ENCODE measurements around the gene C1RL. TPM values are rescaled to one million over a fixed set of nuclear protein-coding genes. Genes with fewer than 3 reads are reported as not detected.

The C1RL gene
- total and polyA plus RNA-seq, 4 donors, result 67.5 to 188 (median 124) TPM

DNA sequence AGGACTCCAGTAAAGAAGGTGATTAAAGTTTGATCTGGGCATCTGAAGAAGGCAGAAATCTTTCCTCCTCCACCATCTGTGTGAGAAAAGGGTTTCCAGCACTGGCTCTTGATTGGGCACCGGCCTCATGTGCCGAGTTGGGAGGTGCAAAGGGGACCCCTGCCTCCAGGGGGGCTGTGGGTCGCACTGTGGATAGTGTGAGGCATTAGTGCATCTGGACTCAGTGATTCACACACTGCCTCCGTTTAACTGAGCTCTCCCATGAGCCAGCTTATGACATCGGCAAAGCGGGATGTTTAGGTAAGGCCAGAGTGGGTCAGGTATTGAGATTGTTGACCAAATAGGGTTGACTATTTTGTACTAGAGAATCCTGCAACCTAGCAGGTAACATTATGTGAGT lies 39.6 kb downstream of the C1RL start:
- Histone ChIP-seq H3K9ac (ENCODE audit: low read depth in 1 of 2, low read length in 2 of 2) (peak overlapping the region in 1 of 2 donors; percentile 17), H3K9me3 (ENCODE audit: control insufficient read depth in 4 of 4, low read length in 3 of 4) (no peaks in the 10 kb centered on the region), H3K4me1 (ENCODE audit: control insufficient read depth in 4 of 4, insufficient read depth in 4 of 4, low read length in 3 of 4) (peaks cover 23 to 91% (median 78%) of the 10 kb centered on the region in 4 donors), H3K27me3 (ENCODE audit: control insufficient read depth in 4 of 4, insufficient read depth in 4 of 4, low read length in 3 of 4) (no peaks in the 10 kb centered on the region), H3K36me3 (ENCODE audit: control insufficient read depth in 4 of 4, insufficient read depth in 3 of 4, low read depth in 1 of 4, low read length in 3 of 4) (peaks cover 10 to 56% (median 41%) of the 10 kb centered on the region in 4 donors), H3K4me3 (ENCODE audit: low read depth in 1 of 3, low read length in 3 of 3) (no peak overlapping the region), H3K27ac (ENCODE audit: low read depth in 1 of 2, low read length in 2 of 2) (peak overlapping the region in 1 of 2 donors; percentile 13)
- WGBS, result 92% methylated on average over 6 of the region's 6 CpGs
- TF ChIP-seq FOXA2 (IDR thresholded peaks at IDR 0.05), result no peak
- TF ChIP-seq, protein P1, sequence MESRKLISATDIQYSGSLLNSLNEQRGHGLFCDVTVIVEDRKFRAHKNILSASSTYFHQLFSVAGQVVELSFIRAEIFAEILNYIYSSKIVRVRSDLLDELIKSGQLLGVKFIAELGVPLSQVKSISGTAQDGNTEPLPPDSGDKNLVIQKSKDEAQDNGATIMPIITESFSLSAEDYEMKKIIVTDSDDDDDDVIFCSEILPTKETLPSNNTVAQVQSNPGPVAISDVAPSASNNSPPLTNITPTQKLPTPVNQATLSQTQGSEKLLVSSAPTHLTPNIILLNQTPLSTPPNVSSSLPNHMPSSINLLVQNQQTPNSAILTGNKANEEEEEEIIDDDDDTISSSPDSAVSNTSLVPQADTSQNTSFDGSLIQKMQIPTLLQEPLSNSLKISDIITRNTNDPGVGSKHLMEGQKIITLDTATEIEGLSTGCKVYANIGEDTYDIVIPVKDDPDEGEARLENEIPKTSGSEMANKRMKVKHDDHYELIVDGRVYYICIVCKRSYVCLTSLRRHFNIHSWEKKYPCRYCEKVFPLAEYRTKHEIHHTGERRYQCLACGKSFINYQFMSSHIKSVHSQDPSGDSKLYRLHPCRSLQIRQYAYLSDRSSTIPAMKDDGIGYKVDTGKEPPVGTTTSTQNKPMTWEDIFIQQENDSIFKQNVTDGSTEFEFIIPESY (IDR thresholded peaks at IDR 0.05), result no peak
- TF ChIP-seq CTCF (IDR thresholded peaks at IDR 0.05; ENCODE audit: low read depth, low read length, missing input control), result no peak
- no peak for TF ChIP-seq TAF1 (conservative IDR thresholded peaks at IDR 0.05)
- TF ChIP-seq SP1 (IDR thresholded peaks at IDR 0.05), result no peak
- TF ChIP-seq, protein P2, sequence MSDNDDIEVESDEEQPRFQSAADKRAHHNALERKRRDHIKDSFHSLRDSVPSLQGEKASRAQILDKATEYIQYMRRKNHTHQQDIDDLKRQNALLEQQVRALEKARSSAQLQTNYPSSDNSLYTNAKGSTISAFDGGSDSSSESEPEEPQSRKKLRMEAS (IDR thresholded peaks at IDR 0.05), result no peak
- no peak for TF ChIP-seq RAD21 (IDR thresholded peaks at IDR 0.05)
- TF ChIP-seq HNF4G (IDR thresholded peaks at IDR 0.05), result no peak
- TF ChIP-seq EGR1 (IDR thresholded peaks at IDR 0.05; ENCODE audit: low read depth in 2 of 2), result no peak
- TF ChIP-seq GABPA (IDR thresholded peaks at IDR 0.05 in 1 of 2, conservative IDR thresholded peaks at IDR 0.05 in 1 of 2), result no peak
- no peak for TF ChIP-seq FOXA1 (IDR thresholded peaks at IDR 0.05)
- TF ChIP-seq RXRA (IDR thresholded peaks at IDR 0.05), result no peak
- no peak for DNase-seq (ENCODE audit: low spot score)

DNA sequence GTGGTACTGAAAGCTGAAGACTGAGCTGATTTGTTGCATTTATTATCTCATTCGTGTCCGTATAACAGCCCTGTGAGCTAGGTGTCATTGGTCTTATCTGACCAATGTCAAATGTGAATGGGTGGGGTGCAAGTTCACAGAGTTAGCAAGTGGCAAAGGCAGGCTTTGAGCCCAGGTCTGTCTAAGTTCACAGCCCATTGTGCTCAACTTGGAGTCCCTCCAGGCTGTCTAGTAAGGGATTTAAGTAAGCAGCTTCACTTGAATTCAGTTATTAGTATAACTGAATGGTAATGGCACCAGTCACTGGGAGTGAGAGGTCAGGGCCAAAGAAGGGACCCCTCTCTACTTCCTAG lies 40.0 kb downstream of the C1RL start:
- H3K9me3 ChIP-seq (ENCODE audit: control insufficient read depth in 4 of 4, low read length in 3 of 4), result no peaks in the 10 kb centered on the region
- 30% methylated on average over 2 of the region's 2 CpGs for WGBS
- no peak for DNase-seq (ENCODE audit: low spot score)
- H3K4me1 ChIP-seq (ENCODE audit: control insufficient read depth in 4 of 4, insufficient read depth in 4 of 4, low read length in 3 of 4), result peaks cover 24 to 95% (median 82%) of the 10 kb centered on the region in 4 donors
- peaks cover 10 to 59% (median 41%) of the 10 kb centered on the region in 4 donors for H3K36me3 ChIP-seq (ENCODE audit: control insufficient read depth in 4 of 4, insufficient read depth in 3 of 4, low read depth in 1 of 4, low read length in 3 of 4)
- H3K27ac ChIP-seq (ENCODE audit: low read depth in 1 of 2, low read length in 2 of 2), result peak overlapping the region; percentile 13 to 53
- H3K27me3 ChIP-seq (ENCODE audit: control insufficient read depth in 4 of 4, insufficient read depth in 4 of 4, low read length in 3 of 4), result no peaks in the 10 kb centered on the region
- TF ChIP-seq ATF3 (IDR thresholded peaks at IDR 0.05), result no peak
- peak in 1 of 2 donors; percentile 14 for TF ChIP-seq GABPA (IDR thresholded peaks at IDR 0.05 in 1 of 2, conservative IDR thresholded peaks at IDR 0.05 in 1 of 2)
- no peak overlapping the region for H3K4me3 ChIP-seq (ENCODE audit: low read depth in 1 of 3, low read length in 3 of 3)
- H3K9ac ChIP-seq (ENCODE audit: low read depth in 1 of 2, low read length in 2 of 2), result no peak overlapping the region

DNA sequence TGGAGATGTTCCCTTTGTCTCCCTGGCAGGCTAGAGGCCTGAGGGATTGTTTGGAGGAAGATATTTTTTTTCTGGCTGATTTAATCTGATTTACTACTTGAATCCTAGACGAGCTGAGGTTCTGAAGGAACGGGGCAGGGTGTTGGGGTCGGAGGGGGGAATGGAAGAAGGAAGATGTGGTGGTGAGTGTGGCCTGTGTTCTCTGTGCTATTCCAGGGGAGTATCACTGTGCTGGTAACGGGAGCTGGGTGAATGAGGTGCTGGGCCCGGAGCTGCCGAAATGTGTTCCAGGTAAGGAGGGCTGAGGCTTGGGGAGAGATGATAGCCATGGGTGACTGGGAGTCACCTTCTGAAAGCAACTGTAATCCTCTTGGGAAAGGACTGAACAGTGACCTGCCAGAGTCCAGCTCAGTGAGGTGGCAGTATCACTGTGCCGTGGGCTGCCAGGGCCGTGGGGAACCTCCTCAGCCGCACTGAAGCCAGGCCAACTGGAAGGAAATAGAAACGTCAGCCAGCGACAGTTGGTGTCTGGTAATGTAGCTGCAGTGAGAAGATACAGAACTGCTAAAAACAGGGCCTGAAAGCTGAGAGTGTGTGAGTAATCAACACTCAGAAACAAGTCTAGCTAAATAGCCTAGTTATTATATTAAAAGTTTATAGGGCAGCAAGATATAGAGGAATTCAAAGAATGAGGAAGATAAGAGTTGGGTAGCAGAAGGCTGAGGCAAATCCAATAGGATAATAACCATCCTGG lies 40.6 kb downstream of the C1RL start:
- Histone ChIP-seq H3K9me3 (ENCODE audit: control insufficient read depth in 4 of 4, low read length in 3 of 4) (no peaks in the 10 kb centered on the region), H3K4me3 (ENCODE audit: low read depth in 1 of 3, low read length in 3 of 3) (no peak overlapping the region), H3K4me1 (ENCODE audit: control insufficient read depth in 4 of 4, insufficient read depth in 4 of 4, low read length in 3 of 4) (peaks cover 24 to 95% (median 87%) of the 10 kb centered on the region in 4 donors), H3K27me3 (ENCODE audit: control insufficient read depth in 4 of 4, insufficient read depth in 4 of 4, low read length in 3 of 4) (no peaks in the 10 kb centered on the region), H3K36me3 (ENCODE audit: control insufficient read depth in 4 of 4, insufficient read depth in 3 of 4, low read depth in 1 of 4, low read length in 3 of 4) (peaks cover 12 to 65% (median 41%) of the 10 kb centered on the region in 4 donors), H3K27ac (ENCODE audit: low read depth in 1 of 2, low read length in 2 of 2) (peak overlapping the region; percentile 13 to 53), H3K9ac (ENCODE audit: low read depth in 1 of 2, low read length in 2 of 2) (no peak overlapping the region)
- WGBS, result 47% methylated on average over 11 of the region's 11 CpGs
- DNase-seq (ENCODE audit: low spot score), result no peak
- peak; percentile 25 for TF ChIP-seq HNF4G (IDR thresholded peaks at IDR 0.05)
- TF ChIP-seq, protein P2 (IDR thresholded peaks at IDR 0.05), result no peak
- TF ChIP-seq FOXA1 (IDR thresholded peaks at IDR 0.05), result no peak
- peak; percentile 21 for TF ChIP-seq SP1 (IDR thresholded peaks at IDR 0.05)
- TF ChIP-seq JUND (IDR thresholded peaks at IDR 0.05), result peak in 1 of 2 donors; percentile 20
- TF ChIP-seq RAD21 (IDR thresholded peaks at IDR 0.05), result peak in 1 of 2 donors; percentile 6
- TF ChIP-seq RXRA (IDR thresholded peaks at IDR 0.05), result peak in 1 of 2 donors; percentile 39
- peak; percentile 59 to 64 for TF ChIP-seq HNF4A (conservative IDR thresholded peaks at IDR 0.05)
